DMS114 treated with DMSO at 0.1 percent for 48 hours (cell line): Measurements from ENCODE around the gene RGS14.
"Not testable (repeated sequence)": the region's sequence is repeated elsewhere in the genome, so short reads cannot be mapped to it uniquely, and the experiment has no call there.

ENCODE experiments used
- DNase-seq: peaks from one replicate; lab custom pipeline; 2025; ENCODE audit not compliant: unreplicated experiment; lab: John Stamatoyannopoulos, UW

RGS14 gene

DNA sequence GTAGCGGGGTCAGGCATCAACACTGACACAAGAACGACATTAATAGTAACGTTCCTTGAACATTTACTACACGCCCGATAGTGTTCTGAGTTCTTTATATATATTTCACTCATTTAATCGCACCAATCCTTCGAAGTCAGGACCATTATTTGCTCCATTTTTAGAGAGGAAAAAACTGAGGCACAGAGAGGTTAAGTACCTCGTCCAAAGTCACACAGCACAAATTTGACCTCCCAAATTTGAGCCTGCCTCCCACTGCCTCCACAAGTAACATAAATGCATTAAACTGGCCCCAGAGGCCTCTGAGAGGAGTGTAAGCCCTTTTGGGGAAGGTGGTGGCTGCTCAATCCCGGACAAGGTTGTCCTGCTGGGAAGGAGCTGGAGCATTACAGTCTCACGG, 5.8 kb downstream of the RGS14 start:
- no peak for DNase-seq

DNA sequence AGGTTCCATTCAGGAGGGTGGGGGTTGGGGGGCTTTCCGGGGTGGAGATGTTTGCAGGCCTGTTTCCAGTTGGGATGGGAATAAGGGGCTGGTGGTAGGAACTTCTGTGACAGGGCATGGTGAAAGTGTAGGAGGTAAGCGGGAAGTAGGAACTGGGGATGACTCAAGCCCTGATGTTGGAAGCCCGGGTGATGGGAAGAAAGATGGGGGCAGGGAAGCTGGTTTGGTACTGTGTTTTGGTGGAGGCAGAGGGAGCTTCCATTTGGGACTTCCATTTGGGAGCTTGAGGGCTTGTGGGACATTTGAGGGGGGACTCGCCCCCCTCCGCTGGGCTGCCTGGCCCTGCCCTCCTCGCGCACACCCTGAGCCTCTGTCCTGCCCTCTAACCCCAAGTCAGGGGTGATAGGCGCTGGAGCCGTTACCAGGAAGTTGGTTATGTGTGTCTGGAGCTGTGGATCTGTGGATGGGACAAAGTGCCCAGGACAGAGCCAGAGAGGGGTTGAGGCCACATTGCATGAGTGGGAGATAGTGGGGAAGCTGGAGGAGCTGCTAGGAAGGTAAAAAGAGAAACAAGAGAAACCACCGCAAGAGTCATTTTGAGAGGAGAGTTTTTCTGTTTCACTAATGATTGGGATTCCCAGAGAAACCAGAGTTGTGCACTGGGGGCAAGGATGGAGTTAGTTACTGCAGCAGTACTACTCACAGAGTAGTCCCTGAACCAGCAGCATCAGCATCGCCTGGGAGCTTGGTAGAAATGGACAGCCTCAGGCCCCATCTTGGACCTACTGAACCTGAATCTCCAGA, 6.6 kb downstream of the RGS14 start:
- DNase-seq = no peak

DNA sequence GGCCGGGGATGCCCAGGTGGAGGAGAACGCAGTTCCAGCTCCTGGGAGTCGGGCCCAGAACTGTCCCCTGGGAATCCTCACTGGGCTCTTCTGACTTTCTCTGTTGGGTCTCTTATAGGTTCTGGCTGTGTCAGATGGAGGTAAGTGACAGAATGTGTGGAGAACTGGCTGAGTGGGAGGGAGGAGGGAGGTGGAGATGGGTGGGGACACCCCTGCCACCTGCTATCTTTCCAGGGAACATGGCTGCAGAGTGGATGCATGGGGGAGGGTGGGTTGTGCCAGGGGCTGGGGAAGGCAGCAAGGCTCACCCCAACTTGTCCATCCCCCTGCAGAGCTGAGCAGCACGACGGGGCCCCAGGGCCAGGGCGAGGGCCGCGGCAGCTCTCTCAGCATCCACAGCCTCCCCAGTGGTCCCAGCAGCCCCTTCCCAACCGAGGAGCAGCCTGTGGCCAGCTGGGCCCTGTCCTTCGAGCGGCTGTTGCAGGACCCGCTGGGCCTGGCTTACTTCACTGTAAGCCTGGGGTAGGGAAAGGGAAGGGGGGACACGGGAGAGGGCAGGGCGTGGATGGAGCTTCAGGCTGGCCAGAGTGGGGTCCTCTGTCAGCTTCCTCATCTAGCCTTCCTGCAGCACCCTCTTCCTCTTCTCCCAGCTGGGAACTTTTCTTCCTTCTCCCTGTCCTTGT, 8.3 kb downstream of the RGS14 start:
- DNase-seq = no peak

DNA sequence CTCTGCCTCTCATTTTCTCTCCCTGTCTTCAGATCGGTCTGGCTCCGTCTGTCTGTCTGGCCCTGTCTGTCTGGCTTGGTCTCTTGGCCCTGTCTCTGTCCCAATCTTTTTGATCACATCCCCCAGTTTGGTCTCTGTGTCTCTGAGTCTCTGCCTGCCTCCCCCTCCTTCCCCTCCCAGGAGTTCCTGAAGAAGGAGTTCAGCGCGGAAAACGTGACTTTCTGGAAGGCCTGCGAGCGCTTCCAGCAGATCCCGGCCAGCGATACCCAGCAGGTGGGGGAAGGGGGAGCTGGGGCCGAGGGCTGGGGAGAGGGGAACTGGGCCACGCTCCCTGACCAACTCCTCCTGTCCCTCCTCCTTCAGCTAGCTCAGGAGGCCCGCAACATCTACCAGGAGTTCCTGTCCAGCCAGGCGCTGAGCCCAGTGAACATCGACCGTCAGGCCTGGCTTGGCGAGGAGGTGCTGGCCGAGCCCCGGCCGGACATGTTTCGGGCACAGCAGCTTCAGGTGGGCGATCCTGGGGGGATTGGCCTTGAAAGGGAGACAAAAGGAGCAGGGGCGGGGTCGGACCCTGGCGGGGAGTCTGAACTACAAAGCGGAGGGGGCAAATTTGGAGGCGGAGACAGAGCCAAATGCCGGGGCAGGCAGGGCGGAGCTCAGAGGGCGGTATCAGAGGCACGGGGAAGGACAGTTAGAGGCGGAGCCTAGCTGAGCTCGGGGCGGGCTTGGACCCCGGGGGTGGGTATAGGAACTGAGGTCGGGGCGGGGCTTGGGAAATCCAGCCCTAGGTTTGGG, 9.0 kb downstream of the RGS14 start:
- no peak for DNase-seq

DNA sequence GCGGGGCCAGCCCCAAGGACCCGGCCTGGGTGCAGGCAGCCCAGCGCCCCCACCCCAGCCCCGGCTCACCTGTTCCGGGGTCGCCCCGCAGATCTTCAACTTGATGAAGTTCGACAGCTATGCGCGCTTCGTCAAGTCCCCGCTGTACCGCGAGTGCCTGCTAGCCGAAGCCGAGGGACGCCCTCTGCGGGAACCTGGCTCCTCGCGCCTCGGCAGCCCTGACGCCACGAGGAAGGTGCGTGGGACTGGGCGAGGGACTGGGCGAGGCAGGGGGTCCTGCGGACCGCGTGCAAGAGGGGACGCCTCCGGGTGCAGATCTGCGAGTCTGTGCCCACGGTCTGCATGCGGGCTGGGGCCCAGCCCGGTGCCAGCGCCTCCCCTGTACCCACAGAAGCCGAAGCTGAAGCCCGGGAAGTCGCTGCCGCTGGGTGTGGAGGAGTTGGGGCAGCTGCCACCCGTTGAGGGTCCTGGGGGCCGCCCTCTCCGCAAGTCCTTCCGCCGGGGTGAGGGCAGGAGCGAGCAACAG, 9.7 kb downstream of the RGS14 start:
- DNase-seq = no peak

DNA sequence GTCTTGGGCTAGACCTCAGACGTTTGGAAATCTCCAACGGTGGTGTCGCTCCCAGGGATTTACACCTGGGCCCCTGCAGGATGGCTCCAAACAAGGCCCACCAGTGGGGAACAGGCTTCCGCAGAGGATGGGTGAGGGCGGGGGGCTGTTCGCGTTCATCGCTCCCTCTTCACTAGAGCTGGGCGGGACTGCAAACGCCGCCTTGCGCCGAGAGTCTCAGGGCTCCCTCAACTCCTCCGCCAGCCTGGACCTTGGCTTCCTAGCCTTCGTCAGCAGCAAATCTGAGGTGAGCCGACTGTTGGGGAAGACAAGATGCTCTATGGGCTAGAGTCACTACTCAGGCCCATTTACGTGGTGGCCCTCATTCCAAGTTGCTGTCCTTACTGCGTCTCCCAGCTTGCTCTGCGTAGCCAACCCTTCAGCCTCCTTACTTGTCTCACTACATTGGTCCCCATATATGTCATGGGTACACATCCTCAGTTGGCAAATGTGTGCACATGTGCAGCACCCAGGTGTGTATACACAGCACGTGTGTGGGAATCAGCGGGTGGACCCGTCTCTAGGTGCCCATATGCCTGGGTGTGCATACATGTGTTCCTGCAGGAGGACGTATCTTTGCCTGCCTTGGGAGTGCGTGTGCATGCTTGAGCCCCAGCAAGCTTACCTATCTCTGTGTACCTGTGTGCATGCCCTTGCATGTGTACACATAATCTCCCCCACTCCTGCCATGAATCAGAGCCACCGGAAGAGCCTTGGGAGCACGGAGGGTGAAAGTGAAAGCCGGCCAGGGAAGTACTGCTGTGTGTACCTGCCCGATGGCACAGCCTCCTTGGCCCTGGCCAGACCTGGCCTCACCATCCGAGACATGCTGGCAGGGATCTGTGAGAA, 10.5 kb downstream of the RGS14 start:
- no peak for DNase-seq

DNA sequence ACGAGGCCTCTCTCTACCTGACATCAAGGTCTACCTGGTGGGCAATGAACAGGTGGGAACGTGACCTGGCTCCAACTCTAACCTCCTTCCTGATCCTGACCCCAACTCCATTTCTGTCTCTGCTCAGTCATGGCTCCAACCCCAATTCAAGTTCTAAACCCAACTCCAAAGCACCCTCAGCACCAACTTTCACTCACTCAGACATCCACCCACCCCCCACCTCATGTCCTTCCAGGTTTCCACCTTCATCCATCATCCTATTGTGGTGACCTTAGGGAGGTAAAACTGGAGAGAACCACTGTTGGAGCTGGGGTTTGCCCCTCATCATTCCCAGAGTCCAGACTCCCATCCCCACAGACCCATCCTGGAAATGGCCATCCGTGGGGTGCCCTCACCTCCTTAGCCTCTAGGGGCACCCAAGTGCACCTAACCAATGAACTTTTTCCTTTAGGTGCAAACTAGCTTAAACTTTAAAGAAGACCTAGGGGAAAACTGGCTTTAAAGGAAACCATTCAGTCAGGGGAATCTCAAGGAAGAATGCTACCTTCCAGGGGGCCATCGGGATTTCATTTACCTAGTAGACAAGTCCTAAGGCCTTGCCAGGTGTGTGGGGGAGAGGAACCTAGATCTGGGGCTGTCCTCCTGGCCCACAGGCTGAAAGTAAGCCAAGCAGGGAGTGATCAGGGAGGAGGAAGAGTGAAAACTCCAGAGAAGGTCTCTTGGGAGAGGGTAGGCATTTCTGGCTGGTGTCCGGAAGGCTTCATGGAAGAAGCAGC, 11.3 kb downstream of the RGS14 start:
- peak; percentile 18 for DNase-seq

DNA sequence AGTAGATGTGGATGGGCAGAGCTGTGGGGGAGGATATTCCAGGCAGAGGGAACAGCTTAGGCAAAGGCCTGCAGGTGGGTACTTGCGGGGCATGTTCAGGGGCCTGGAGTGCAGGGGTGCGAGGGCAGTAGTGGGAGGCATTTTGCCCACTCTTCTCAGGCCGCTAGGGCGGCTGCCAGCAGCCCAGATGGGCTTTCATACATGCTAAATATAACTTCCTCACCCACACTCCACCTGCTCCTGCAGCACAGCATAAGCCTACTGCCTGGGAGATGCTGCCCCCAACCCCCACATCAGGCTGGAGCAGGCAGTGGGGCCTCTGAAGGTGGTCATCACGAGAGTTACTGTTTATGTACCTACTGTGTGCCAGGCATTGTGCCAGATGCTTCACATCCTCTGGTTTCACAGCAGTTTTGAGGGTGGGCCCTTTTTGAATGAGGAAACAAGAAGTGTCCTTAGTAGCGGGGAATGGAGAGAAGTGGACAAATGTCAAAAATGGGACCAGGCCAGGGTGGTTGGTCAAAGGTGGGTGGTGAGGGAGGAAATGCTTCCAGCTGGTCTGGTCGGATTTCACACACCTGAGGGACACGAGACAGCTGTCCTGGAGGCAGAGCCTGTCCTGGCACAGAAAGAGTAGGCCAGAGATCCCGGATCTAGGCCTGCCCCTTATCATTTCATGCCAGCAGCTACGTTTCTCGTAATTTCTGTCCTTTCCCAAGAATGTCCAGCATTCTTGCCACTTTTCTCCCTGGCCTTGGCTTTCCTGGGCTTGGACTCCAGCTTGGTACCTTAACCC, 12.1 kb downstream of the RGS14 start:
- DNase-seq = no peak

DNA sequence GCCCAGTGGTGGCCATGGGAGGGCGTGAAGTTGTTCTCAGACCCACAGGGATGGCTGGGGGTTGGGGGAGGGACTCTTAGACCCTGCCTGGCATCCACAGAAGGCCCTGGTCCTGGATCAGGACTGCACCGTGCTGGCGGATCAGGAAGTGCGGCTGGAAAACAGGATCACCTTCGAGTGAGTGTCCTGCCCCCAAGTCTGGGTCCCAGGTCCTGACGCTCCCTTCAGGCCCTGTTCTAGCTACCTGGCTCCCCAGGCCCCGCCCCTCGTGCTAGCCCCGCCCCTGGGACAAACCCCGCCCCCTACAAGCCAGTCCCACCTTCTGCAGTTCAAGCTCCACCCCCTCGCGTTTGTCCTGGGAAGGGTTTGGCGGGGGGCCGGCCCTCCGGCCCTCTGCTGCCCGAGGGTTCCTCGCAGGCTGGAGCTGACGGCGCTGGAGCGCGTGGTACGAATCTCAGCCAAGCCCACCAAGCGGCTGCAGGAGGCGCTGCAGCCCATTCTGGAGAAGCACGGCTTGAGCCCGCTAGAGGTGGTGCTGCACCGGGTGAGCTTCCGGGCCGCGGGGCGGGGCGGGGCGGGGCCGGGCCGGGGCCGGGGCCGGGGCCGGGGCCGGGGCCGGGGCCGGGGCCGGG, 12.9 kb downstream of the RGS14 start:
- peak; percentile 65 for DNase-seq

DNA sequence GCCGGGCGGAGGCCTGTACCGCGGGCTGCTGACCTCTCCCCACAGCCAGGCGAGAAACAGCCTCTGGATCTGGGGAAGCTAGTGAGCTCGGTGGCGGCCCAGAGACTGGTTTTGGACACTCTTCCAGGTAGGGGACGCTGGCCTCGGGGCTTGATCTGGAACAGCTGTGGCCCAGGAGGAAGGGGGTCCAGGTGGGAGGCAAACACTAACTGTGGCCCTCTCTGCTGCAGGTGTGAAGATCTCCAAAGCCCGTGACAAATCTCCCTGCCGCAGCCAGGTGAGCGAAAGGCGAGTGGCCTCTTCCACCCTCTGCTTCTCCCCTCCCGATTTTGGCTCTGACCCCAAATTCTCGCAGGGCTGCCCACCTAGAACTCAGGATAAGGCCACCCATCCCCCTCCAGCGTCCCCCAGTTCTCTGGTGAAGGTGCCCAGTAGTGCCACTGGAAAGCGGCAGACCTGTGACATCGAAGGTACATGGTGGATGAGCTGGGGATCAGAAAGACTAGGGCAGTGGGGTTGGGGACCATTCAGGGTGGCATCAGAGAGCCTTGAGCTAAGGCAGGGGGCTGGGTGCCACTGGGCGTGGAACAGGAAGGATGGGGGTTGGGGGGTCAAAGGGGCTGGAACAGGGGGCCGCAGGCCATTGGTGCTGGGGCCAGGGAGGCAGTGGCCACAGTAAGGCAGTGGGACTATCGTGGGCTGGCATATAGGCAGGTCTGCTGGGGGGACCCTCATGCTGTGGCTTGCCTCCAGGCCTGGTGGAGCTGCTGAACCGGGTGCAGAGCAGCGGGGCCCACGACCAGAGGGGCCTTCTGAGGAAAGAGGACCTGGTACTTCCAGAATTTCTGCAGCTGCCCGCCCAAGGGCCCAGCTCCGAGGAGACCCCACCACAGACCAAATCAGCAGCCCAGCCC, 13.7 kb downstream of the RGS14 start:
- no peak for DNase-seq

DNA sequence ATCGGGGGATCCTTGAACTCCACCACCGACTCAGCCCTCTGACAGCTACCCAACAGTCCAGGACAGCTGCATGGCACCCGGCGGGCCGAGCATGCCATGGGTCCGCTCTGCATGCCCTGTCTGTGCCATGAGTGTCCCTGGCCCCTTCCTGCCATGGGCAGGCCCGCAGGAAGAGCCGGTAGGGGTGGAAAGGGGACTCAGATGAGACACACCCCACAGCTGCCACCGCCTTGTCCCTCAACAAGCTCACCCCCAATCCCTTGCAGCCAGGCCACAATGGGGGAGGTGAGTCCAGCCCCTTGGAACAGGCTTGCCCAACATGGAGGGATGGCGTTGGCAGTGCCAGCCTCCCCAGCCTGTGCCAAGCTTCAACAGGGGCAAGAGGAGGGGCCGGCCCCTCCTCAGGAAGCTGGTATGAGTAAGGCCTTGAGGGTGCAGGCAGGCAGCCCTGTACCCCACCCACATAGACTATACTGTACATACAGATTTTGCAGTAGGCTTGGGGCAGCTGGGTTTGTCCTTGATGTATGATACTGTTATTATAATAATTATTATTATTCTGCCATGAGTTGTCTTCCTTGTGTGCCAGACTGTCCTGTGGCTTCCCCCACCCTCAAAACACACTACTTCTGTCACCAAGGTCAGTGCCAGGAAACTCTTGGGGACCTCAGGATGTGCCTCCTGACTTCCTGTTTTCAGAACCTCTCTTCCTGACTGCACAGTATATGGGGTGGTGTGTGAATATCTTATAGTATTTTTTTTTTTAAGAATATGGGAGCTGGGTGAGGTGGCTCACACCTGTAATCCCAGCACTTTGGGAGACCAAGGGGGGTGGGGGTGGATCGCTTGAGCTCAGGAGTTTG, 14.5 kb downstream of the RGS14 start:
- DNase-seq = no peak

DNA sequence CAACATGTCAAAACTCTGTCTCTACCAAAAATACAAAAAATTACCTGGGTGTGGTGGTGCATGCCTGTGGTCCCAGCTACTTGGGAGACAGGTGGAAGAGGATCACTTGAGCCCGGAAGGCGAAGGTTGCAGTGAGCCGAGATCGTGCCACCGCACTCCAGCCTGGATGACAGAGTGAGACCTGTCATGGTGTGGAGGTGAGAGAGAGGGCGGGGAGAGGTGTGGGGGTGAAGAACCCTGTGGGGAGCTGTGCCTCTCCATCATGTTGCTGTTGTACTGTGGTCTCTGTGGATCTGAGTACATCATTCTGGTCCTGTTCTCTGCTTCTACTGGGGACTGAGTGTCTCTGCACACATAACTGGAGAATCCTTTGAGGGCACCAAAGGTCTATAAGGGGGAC, 15.2 kb downstream of the RGS14 start:
- DNase-seq = no peak

DNA sequence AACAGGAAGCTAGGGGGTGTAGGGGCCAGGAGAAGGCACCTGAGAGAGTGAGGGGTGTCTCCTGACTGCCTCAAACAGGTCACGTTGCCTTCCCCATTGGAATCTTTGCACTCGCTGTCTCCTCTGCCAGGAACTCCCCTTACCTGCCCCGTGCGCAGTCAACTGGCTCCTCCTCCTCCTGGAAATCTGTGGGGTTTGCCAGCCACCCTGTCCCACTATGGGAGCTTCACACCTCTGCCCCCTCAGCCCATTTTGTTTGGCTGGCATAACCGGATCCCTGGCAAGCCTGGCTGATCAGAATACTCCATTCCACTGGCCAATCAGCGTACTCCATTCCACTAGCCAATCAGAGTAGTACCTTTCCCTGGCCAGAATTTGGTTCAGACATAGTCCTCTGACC, 16.1 kb downstream of the RGS14 start:
- DNase-seq = no peak

DNA sequence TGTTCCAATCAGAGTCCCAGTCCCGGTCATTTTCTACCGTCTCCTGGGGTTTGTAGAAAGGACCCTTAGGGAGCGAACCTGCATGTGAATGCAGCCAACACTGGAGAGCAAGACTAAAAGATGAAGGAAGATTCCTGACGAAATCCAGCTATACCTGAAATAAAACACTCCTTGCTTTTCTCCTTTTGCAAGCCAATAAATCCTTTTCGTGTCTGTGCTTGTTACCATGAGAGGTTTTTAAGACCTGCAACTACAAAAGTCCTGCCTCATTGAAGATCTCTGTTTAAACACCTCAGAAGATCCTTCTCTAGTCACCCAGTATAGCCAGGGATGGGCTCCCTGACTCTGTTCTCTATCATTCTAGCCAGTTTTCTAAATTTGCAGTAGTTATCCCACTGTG, 16.5 kb downstream of the RGS14 start:
- no peak for DNase-seq

DNA sequence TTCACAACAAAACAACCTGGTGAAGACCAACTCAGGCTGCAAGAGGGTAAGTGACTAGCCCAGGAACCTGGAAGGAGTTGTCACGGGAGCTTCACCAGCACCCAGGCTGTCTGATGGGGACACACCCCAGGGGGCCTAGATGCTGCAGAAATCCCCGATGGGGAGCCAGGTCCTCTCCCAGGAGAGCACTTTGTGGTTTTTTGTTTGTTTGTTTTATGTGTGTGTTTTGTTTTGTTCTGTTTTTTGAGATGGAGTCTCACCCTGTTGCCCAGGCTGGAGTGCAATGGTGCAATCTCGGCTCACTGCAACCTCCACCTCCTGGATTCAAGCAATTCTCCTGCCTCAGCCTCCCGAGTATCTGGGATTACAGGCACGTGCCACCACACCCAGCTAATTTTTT, 17.8 kb downstream of the RGS14 start:
- not testable (repeated sequence) for DNase-seq

DNA sequence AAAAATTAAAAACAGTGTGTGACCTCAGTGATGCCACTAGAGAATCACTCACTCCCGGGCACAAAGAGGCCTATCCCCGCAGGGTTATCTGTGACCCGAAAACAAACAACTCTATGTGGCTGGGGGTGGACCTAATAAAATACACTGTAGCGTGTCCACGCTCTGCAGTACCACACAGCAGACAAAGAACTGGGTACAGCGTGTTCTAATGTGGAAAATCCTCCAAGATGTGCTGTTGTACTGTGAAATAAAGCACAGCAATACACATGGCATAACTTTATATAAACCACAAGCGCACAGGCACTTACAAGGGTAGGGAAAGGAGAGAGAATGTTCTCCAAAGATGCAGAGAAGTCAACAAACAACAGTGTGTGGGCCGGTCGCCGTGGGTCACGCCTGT, 18.4 kb downstream of the RGS14 start:
- DNase-seq = no peak
